ENCODE measurements around the gene DTX2.
"Not testable (repeated sequence)": the region's sequence is repeated elsewhere in the genome, so short reads cannot be mapped to it uniquely, and the experiment has no call there.

GRCh38 chr7:76503244-76503643 lies 41.7 kb downstream of the DTX2 start:
- not testable (repeated sequence) for TF ChIP-seq RAD21 (IDR thresholded peaks at IDR 0.05; ENCODE audit: low read length)
- TF ChIP-seq, protein P1, sequence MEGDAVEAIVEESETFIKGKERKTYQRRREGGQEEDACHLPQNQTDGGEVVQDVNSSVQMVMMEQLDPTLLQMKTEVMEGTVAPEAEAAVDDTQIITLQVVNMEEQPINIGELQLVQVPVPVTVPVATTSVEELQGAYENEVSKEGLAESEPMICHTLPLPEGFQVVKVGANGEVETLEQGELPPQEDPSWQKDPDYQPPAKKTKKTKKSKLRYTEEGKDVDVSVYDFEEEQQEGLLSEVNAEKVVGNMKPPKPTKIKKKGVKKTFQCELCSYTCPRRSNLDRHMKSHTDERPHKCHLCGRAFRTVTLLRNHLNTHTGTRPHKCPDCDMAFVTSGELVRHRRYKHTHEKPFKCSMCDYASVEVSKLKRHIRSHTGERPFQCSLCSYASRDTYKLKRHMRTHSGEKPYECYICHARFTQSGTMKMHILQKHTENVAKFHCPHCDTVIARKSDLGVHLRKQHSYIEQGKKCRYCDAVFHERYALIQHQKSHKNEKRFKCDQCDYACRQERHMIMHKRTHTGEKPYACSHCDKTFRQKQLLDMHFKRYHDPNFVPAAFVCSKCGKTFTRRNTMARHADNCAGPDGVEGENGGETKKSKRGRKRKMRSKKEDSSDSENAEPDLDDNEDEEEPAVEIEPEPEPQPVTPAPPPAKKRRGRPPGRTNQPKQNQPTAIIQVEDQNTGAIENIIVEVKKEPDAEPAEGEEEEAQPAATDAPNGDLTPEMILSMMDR (conservative IDR thresholded peaks at IDR 0.05; ENCODE audit: low read depth, low read length): not testable (repeated sequence)

Data from IMR-90 (cell line).